G401 (cell line): ENCODE data around the gene BDNF. TPM values are rescaled to one million over a fixed set of nuclear protein-coding genes. Genes with fewer than 3 reads are reported as not detected.
"Not testable (repeated sequence)": the region's sequence is repeated elsewhere in the genome, so short reads cannot be mapped to it uniquely, and the experiment has no call there.

Source experiments
- DNase-seq: peaks from one replicate; pipeline ENCODE4 v3.0.0-alpha.2; 2015; ENCODE audit warnings: low spot score
- in situ Hi-C: cut with HindIII; loops from 2 replicates; pipeline ENCODE4 v1.10.0; 2016; ENCODE audit warnings: low sequenced_read_pairs, mixed read lengths
- total RNA-seq: library from RNA; depleted of rRNA; stranded (reverse); fragments of >200 nt; shearing (Covaris generic); gene quantifications from 2 replicates; pipeline ENCODE4 v1.2.3, GENCODE V29; 2014; rRNA removed

Gene BDNF
- total RNA-seq, result 20.2 and 29.8 TPM in 2 replicates

GRCh38 chr11:27700351-27701301 is at the start of gene BDNF:
Gene BDNF, minus strand, starts transcription at chr11:27700455. Its CDS starts 41,891 bp downstream, at chr11:27658564.
- DNase-seq, result peak; percentile 65
- in situ Hi-C loops, result loop anchor here (25.0 kb wide), 1 partner anchor 387 kb away; no protein-coding TSS in a partner anchor

- DNase-seq, result no peak
Measured at GRCh38 chr11:27740362-27741013, 40.2 kb upstream of the BDNF start.

GRCh38 chr11:27735281-27735680 is 35.0 kb upstream of the BDNF start:
- in situ Hi-C loops, result no loop called here
- DNase-seq, result no peak

More at GRCh38 chr11:27740362-27741013, 40.2 kb upstream of the BDNF start:
- in situ Hi-C loops, result no loop called here

- in situ Hi-C loops, DNase-seq: not testable (repeated sequence)
Measured at GRCh38 chr11:27731803-27732202, 31.5 kb upstream of the BDNF start.

- in situ Hi-C loops, result no loop called here
- DNase-seq, result peak; percentile 77
Measured at GRCh38 chr11:27726981-27727380, 26.7 kb upstream of the BDNF start.

GRCh38 chr11:27723687-27724086 is 23.4 kb upstream of the BDNF start:
- in situ Hi-C loops, result loop anchor here (25.0 kb wide), 1 partner anchor 364 kb away; no protein-coding TSS in a partner anchor
- no peak for DNase-seq

- in situ Hi-C loops, result loop anchor here (25.0 kb wide), 1 partner anchor 364 kb away; no protein-coding TSS in a partner anchor
- DNase-seq, result peak; percentile 70
Measured at GRCh38 chr11:27722953-27723344, 22.7 kb upstream of the BDNF start.

GRCh38 chr11:27722117-27722952 is 22.1 kb upstream of the BDNF start:
- in situ Hi-C loops, result loop anchor here (25.0 kb wide), 1 partner anchor 365 kb away; no protein-coding TSS in a partner anchor

GRCh38 chr11:27721264-27722116 is 21.2 kb upstream of the BDNF start:
- DNase-seq, result peak; percentile 41
- in situ Hi-C loops, result loop anchor here (25.0 kb wide), 1 partner anchor 366 kb away; no protein-coding TSS in a partner anchor

More at GRCh38 chr11:27722117-27722952, 22.1 kb upstream of the BDNF start:
- DNase-seq, result peak; percentile 55

GRCh38 chr11:27720277-27720830 is 20.1 kb upstream of the BDNF start:
- DNase-seq, result peak; percentile 80
- in situ Hi-C loops, result loop anchor here (25.0 kb wide), 1 partner anchor 367 kb away; no protein-coding TSS in a partner anchor

- DNase-seq, result peak; percentile 74
- in situ Hi-C loops, result loop anchor here (25.0 kb wide), 1 partner anchor 368 kb away; no protein-coding TSS in a partner anchor
Measured at GRCh38 chr11:27719546-27719925, 19.3 kb upstream of the BDNF start.

- in situ Hi-C loops, result loop anchor here (25.0 kb wide), 1 partner anchor 368 kb away; no protein-coding TSS in a partner anchor
- DNase-seq, result peak; percentile 59
Measured at GRCh38 chr11:27718863-27719545, 18.7 kb upstream of the BDNF start.

- peak; percentile 97 for DNase-seq
- in situ Hi-C loops, result loop anchor here (25.0 kb wide), 1 partner anchor 369 kb away; no protein-coding TSS in a partner anchor
Measured at GRCh38 chr11:27718346-27718862, 18.1 kb upstream of the BDNF start.

- in situ Hi-C loops, result loop anchor here (25.0 kb wide), 1 partner anchor 369 kb away; no protein-coding TSS in a partner anchor
Measured at GRCh38 chr11:27717801-27718229, 17.6 kb upstream of the BDNF start.

GRCh38 chr11:27717377-27717776 is 17.1 kb upstream of the BDNF start:
- DNase-seq, result peak; percentile 83
- in situ Hi-C loops, result loop anchor here (25.0 kb wide), 1 partner anchor 370 kb away; no protein-coding TSS in a partner anchor

More at GRCh38 chr11:27717801-27718229, 17.6 kb upstream of the BDNF start:
- peak; percentile 77 for DNase-seq

- peak; percentile 85 for DNase-seq
Measured at GRCh38 chr11:27716835-27717234, 16.6 kb upstream of the BDNF start.

More at GRCh38 chr11:27716835-27717234, 16.6 kb upstream of the BDNF start:
- in situ Hi-C loops, result loop anchor here (25.0 kb wide), 1 partner anchor 370 kb away; no protein-coding TSS in a partner anchor
